ENCODE data around the gene EPHA2. TPM values are rescaled to one million over a fixed set of nuclear protein-coding genes. Genes with fewer than 3 reads are reported as not detected.

EPHA2 gene
- polyA plus RNA-seq, 1 of the 3 experiments (the other 2 are of a cell fraction), result 126 TPM

- no peaks in the 10 kb centered on the region for H4K20me1 ChIP-seq (ENCODE audit: insufficient read depth)
- DNase-seq, result no peak
- H3K9me2 ChIP-seq, result no peaks in the 10 kb centered on the region
- ChIA-PET CTCF (interaction anchor here (1.0 to 1.5 kb wide), 5 partner anchors 11 to 44 kb away, joined by 3 to 10 read pairs (median 4); partner anchors contain the start of gene FAM131C), POLR2A (no interaction called here)
- no peaks in the 10 kb centered on the region for H3K36me3 ChIP-seq (replicated peaks in 1 of 2; ENCODE audit: control insufficient read depth in 1 of 2, insufficient read depth in 2 of 2, low read length in 1 of 2)
- no peak overlapping the region for H3K4me2 ChIP-seq
- H3K4me3 ChIP-seq (ENCODE audit: low read depth in 2 of 2, low read length in 1 of 2), result no peak overlapping the region
- WGBS (ENCODE audit: low lambda C conversion rate), result 77% methylated on average over 6 of the region's 6 CpGs
- H3K9me3 ChIP-seq, result no peaks in the 10 kb centered on the region
- H3K9ac ChIP-seq, result no peak overlapping the region
- TF ChIP-seq FOXM1 (IDR thresholded peaks at IDR 0.05; ENCODE audit: low read depth), result no peak
- no peaks in the 10 kb centered on the region for H3K79me2 ChIP-seq (ENCODE audit: insufficient read depth)
- peaks cover 10 to 14% of the 10 kb centered on the region in 2 experiments; a peak in 3 of 4 replicates for H3K4me1 ChIP-seq (ENCODE audit: control insufficient read depth in 1 of 2, insufficient read depth in 2 of 2, low read depth in 1 of 2, low read length in 1 of 2)
- no peaks in the 10 kb centered on the region for H3K27me3 ChIP-seq (ENCODE audit: insufficient read depth)
- H2AFZ ChIP-seq (ENCODE audit: low read depth), result no peak overlapping the region
- no peak overlapping the region for H3K27ac ChIP-seq (ENCODE audit: low read depth in 2 of 2, low read length in 1 of 2)
- peaks cover 25% of the 10 kb centered on the region for H3F3A ChIP-seq (replicated peaks; ENCODE audit: insufficient read depth)
Observed at GRCh38 chr1:16117369-16117768, 38.5 kb downstream of the EPHA2 start.

- no peaks in the 10 kb centered on the region for H4K20me1 ChIP-seq (ENCODE audit: insufficient read depth)
- 92% methylated on average over 8 of the region's 8 CpGs for WGBS (ENCODE audit: low lambda C conversion rate)
- no peaks in the 10 kb centered on the region for H3K79me2 ChIP-seq (ENCODE audit: insufficient read depth)
- no peaks in the 10 kb centered on the region for H3K9me2 ChIP-seq
- no peak overlapping the region for H3K9ac ChIP-seq
- TF ChIP-seq GABPA (IDR thresholded peaks at IDR 0.05; ENCODE audit: low read depth), result no peak
- TF ChIP-seq TCF12 (IDR thresholded peaks at IDR 0.05), result no peak
- TF ChIP-seq ZBTB33 (IDR thresholded peaks at IDR 0.05; ENCODE audit: borderline replicate concordance, low read depth), result no peak
- TF ChIP-seq RCOR1 (IDR thresholded peaks at IDR 0.05; ENCODE audit: low read length), result no peak
- no peak for TF ChIP-seq REST (IDR thresholded peaks at IDR 0.05; ENCODE audit: low read depth, low read length)
- no peak for TF ChIP-seq YY1 (IDR thresholded peaks at IDR 0.05; ENCODE audit: low read depth)
- TF ChIP-seq PBX3 (IDR thresholded peaks at IDR 0.05), result no peak
- TF ChIP-seq POLR2AphosphoS5 (IDR thresholded peaks at IDR 0.05; ENCODE audit: low read depth, low read length), result no peak
- no peak for TF ChIP-seq ELF1 (IDR thresholded peaks at IDR 0.05)
- DNase-seq, result no peak
- POLR2A ChIA-PET, result no interaction called here
- no peak overlapping the region for H3K27ac ChIP-seq (ENCODE audit: low read depth in 2 of 2, low read length in 1 of 2)
- peaks cover 17 to 19% of the 10 kb centered on the region in 2 experiments; a peak in 3 of 4 replicates for H3K4me1 ChIP-seq (ENCODE audit: control insufficient read depth in 1 of 2, insufficient read depth in 2 of 2, low read depth in 1 of 2, low read length in 1 of 2)
- H3K4me3 ChIP-seq (ENCODE audit: low read depth in 2 of 2, low read length in 1 of 2), result no peak overlapping the region
- no peak overlapping the region for H3K4me2 ChIP-seq
- H3K9me3 ChIP-seq, result no peaks in the 10 kb centered on the region
- H3K27me3 ChIP-seq (ENCODE audit: insufficient read depth), result no peaks in the 10 kb centered on the region
- peaks cover 19% of the 10 kb centered on the region for H3F3A ChIP-seq (replicated peaks; ENCODE audit: insufficient read depth)
- no peaks in the 10 kb centered on the region for H3K36me3 ChIP-seq (replicated peaks in 1 of 2; ENCODE audit: control insufficient read depth in 1 of 2, insufficient read depth in 2 of 2, low read length in 1 of 2)
- no peak overlapping the region for H2AFZ ChIP-seq (ENCODE audit: low read depth)
- CTCF ChIA-PET, result interaction anchor here (1.2 to 2.0 kb wide), 2 partner anchors 34 to 44 kb away, joined by 4 to 6 read pairs; partner anchors contain the start of gene FAM131C
Observed at GRCh38 chr1:16116625-16117024, 39.2 kb downstream of the EPHA2 start.
